ENCODE data around the gene BFAR. TPM values are rescaled to one million over a fixed set of nuclear protein-coding genes. Genes with fewer than 3 reads are reported as not detected.

Gene BFAR
- total and polyA plus RNA-seq, 2 donors (not counting 1 experiment from before 2014, with no cell fraction given), result 30.7 to 72.9 TPM

GRCh38 chr16:14600164-14600563 is 32.6 kb upstream of the BFAR start:
- no peak overlapping the region for H3K27ac ChIP-seq (ENCODE audit: low read length in 2 of 2)
- H3K27me3 ChIP-seq (replicated peaks in 1 of 4; ENCODE audit: control extremely low read depth in 1 of 4, control insufficient read depth in 3 of 4, insufficient read depth in 4 of 4, low read length in 3 of 4), result no peaks in the 10 kb centered on the region
- no peak overlapping the region for H2AFZ ChIP-seq (ENCODE audit: insufficient read depth, low read depth, low read length, poor library complexity, severe bottlenecking)
- H3K4me2 ChIP-seq (replicated peaks; ENCODE audit: low read depth, low read length, poor library complexity, severe bottlenecking), result no peak overlapping the region
- H4K20me1 ChIP-seq (ENCODE audit: control insufficient read depth, insufficient read depth, low read length, poor library complexity, severe bottlenecking), result no peaks in the 10 kb centered on the region
- no peak overlapping the region for H3K9ac ChIP-seq (ENCODE audit: low read length)
- Mint-ChIP-seq H3K27me3 (no peaks in the 10 kb centered on the region), H3K9me3 (ENCODE audit: insufficient read depth) (no peaks in the 10 kb centered on the region), H3K4me3 (no peak overlapping the region), H3K27ac (no peak overlapping the region), H3K4me1 (peaks cover 3% of the 10 kb centered on the region)
- no peaks in the 10 kb centered on the region for H3K4me1 ChIP-seq (ENCODE audit: control insufficient read depth in 2 of 2, insufficient read depth in 2 of 2, low read length in 2 of 2)
- no peak overlapping the region for H3K4me3 ChIP-seq (ENCODE audit: control extremely low read depth in 1 of 5, extremely low read depth in 1 of 5, insufficient read depth in 1 of 5, low read depth in 2 of 5, low read length in 4 of 5)
- no peaks in the 10 kb centered on the region for H3K9me3 ChIP-seq (ENCODE audit: control extremely low read depth in 1 of 3, control insufficient read depth in 2 of 3, insufficient read depth in 1 of 3, low read length in 2 of 3)
- WGBS (ENCODE audit: insufficient coverage), result 74% methylated on average over 2 of the region's 2 CpGs
- POLR2A ChIA-PET, result interaction anchor here (0.6 kb wide), 1 partner anchor 28 kb away, joined by 3 read pairs; no protein-coding TSS in a partner anchor
- TF ChIP-seq EZH2 (IDR thresholded peaks at IDR 0.05; ENCODE audit: borderline replicate concordance, insufficient read depth, low read depth, low read length, poor library complexity, severe bottlenecking), result no peak
- peak; percentile 69 for TF ChIP-seq CTCF (IDR thresholded peaks at IDR 0.05)
- peaks cover 4% of the 10 kb centered on the region for H3K79me2 ChIP-seq (ENCODE audit: control insufficient read depth, insufficient read depth, low read length)
- ATAC-seq (ENCODE audit: low read depth) (no peak), DNase-seq (peak; percentile 31)
- CTCF ChIA-PET, result interaction anchor here (0.9 to 2.3 kb wide), 8 partner anchors 8 to 680 kb away, joined by 3 to 11 read pairs (median 4); partner anchors contain the start of gene ERCC4
- H3K36me3 ChIP-seq (replicated peaks in 1 of 2; ENCODE audit: control extremely low read depth in 1 of 2, control insufficient read depth in 1 of 2, extremely low read depth in 1 of 2, insufficient read depth in 2 of 2, low read length in 1 of 2), result peaks cover 0 to 58% of the 10 kb centered on the region in 2 experiments
- intact Hi-C loops (cut with micrococcal nuclease), result loop anchor here (1.0 to 2.0 kb wide), 2 partner anchors 299 to 677 kb away; no protein-coding TSS in a partner anchor

- no peak for ATAC-seq (ENCODE audit: low read depth)
- WGBS (ENCODE audit: insufficient coverage), result 92% methylated on average over 5 of the region's 6 CpGs
- no peaks in the 10 kb centered on the region for H3K9me3 ChIP-seq (ENCODE audit: control extremely low read depth in 1 of 3, control insufficient read depth in 2 of 3, insufficient read depth in 1 of 3, low read length in 2 of 3)
Measured at GRCh38 chr16:14602443-14602963, 30.2 kb upstream of the BFAR start.

More at GRCh38 chr16:14602443-14602963, 30.2 kb upstream of the BFAR start:
- ChIA-PET CTCF (no interaction called here), POLR2A (no interaction called here)
- Histone ChIP-seq H3K4me1 (ENCODE audit: control insufficient read depth in 2 of 2, insufficient read depth in 2 of 2, low read length in 2 of 2) (peaks cover 12 to 16% of the 10 kb centered on the region in 2 donors), H4K20me1 (ENCODE audit: control insufficient read depth, insufficient read depth, low read length, poor library complexity, severe bottlenecking) (no peaks in the 10 kb centered on the region), H2AFZ (ENCODE audit: insufficient read depth, low read depth, low read length, poor library complexity, severe bottlenecking) (no peak overlapping the region), H3K27me3 (replicated peaks in 1 of 4; ENCODE audit: control extremely low read depth in 1 of 4, control insufficient read depth in 3 of 4, insufficient read depth in 4 of 4, low read length in 3 of 4) (no peaks in the 10 kb centered on the region), H3K27ac (ENCODE audit: low read length in 2 of 2) (no peak overlapping the region), H3K36me3 (replicated peaks in 1 of 2; ENCODE audit: control extremely low read depth in 1 of 2, control insufficient read depth in 1 of 2, extremely low read depth in 1 of 2, insufficient read depth in 2 of 2, low read length in 1 of 2) (peaks cover 2 to 57% of the 10 kb centered on the region in 2 experiments), H3K4me3 (ENCODE audit: control extremely low read depth in 1 of 5, extremely low read depth in 1 of 5, insufficient read depth in 1 of 5, low read depth in 2 of 5, low read length in 4 of 5) (no peak overlapping the region), H3K9ac (ENCODE audit: low read length) (no peak overlapping the region), H3K79me2 (ENCODE audit: control insufficient read depth, insufficient read depth, low read length) (peaks cover 4% of the 10 kb centered on the region), H3K4me2 (replicated peaks; ENCODE audit: low read depth, low read length, poor library complexity, severe bottlenecking) (no peak overlapping the region)
- intact Hi-C loops (cut with micrococcal nuclease), result no loop called here
- DNase-seq, result no peak
- no peaks in the 10 kb centered on the region for H3K9me3 Mint-ChIP-seq (ENCODE audit: insufficient read depth)
- H3K27me3 Mint-ChIP-seq, result no peaks in the 10 kb centered on the region
- peaks cover 20% of the 10 kb centered on the region for H3K4me1 Mint-ChIP-seq
- H3K27ac Mint-ChIP-seq, result peak overlapping the region; percentile 2
- TF ChIP-seq EZH2 (IDR thresholded peaks at IDR 0.05; ENCODE audit: borderline replicate concordance, insufficient read depth, low read depth, low read length, poor library complexity, severe bottlenecking), result no peak
- TF ChIP-seq CTCF (IDR thresholded peaks at IDR 0.05), result no peak
- H3K4me3 Mint-ChIP-seq, result no peak overlapping the region

Data from B cell (primary cell).